Kidney (tissue), 14 donors: Measurements from ENCODE around the gene PLCH2. TPM values are rescaled to one million over a fixed set of nuclear protein-coding genes. Genes with fewer than 3 reads are reported as not detected.

Experiments used
- DNase-seq, 5 donors: peaks; one replicate each; pipeline ENCODE4 v3.0.0-alpha.2; 2013 to 2020
- FAIRE-seq: peaks from 2 replicates; lab custom pipeline; 2012; peaks lifted over from hg19 to GRCh38; lab: Jason Lieb, UNC
- H3K27ac ChIP-seq, 2 donors: one replicate each; pipeline ENCODE4 v1.7.0; 2013; ENCODE audit warnings: low read depth in 2 of 2, low read length in 2 of 2, inconsistent platforms in 1 of 2
- H3K27me3 ChIP-seq: one replicate; pipeline ENCODE4 v1.7.1; 2013; ENCODE audit warnings: low read length, inconsistent platforms; ENCODE audit not compliant: control insufficient read depth, insufficient read depth
- H3K36me3 ChIP-seq, 3 donors: one replicate each; pipeline versions ENCODE4 v1.7.0 to v1.7.1; 2013; ENCODE audit warnings: low read length in 3 of 3, control low read depth in 1 of 3, inconsistent platforms in 1 of 3; ENCODE audit not compliant: insufficient read depth in 3 of 3, control insufficient read depth in 2 of 3
- H3K4me1 ChIP-seq, 3 donors: one replicate each; pipeline versions ENCODE4 v1.7.0 to v1.7.1; 2013; ENCODE audit warnings: low read length in 3 of 3, inconsistent platforms in 1 of 3, low read depth in 1 of 3; ENCODE audit not compliant: control insufficient read depth in 2 of 3, insufficient read depth in 2 of 3
- H3K4me3 ChIP-seq, 3 donors: one replicate each; pipeline versions ENCODE4 v1.7.0 to v1.8.1; 2013; ENCODE audit warnings: low read length in 3 of 3, control low read depth in 1 of 3, inconsistent platforms in 1 of 3
- H3K9ac ChIP-seq, 3 donors: one replicate each; pipeline versions ENCODE4 v1.7.0 to v1.7.1; 2013; ENCODE audit warnings: low read length in 3 of 3, control low read depth in 1 of 3, inconsistent platforms in 1 of 3
- H3K9me3 ChIP-seq, 3 donors: one replicate each; pipeline versions ENCODE4 v1.7.0 to v1.7.1; 2013; ENCODE audit warnings: low read length in 3 of 3, control low read depth in 1 of 3, inconsistent platforms in 1 of 3; ENCODE audit not compliant: control insufficient read depth in 2 of 3, insufficient read depth in 1 of 3
- intact Hi-C: fragments of 100-400 bp; cut with DNase I; formaldehyde crosslinking; loops from one replicate; pipeline ENCODE4 v1.11.1; 2022
- polyA plus RNA-seq: library from polyadenylated mRNA; stranded (reverse); fragments of 350-450 nt; fragmentation: Illumina TruSeq; extraction: RNeasy Lipid Tissue Mini Kit (QIAGEN cat#74804); gene quantifications from one replicate; pipeline ENCODE4 v1.2.3, GENCODE V29; 2014; ENCODE audit warnings: low read depth, low replicate concordance; ENCODE audit not compliant: insufficient read depth
- total RNA-seq: library from RNA; stranded (reverse); fragmentation: NEBNext Ultra II Directional; extraction: Animal tissue kit (Norgen Biotek cat#: 25700); gene quantifications from one replicate; pipeline ENCODE4 v1.2.1, GENCODE V29; 2021
- TF ChIP-seq, protein P1 (sequence below): IDR thresholded peaks from 3 replicates; pipeline ENCODE4 v1.5.1; 2012; ENCODE audit warnings: mild to moderate bottlenecking, moderate library complexity, borderline replicate concordance; ENCODE audit not compliant: insufficient read depth; ENCODE audit errors: extremely low read depth
- donor health status: control.
- donor health status: control.
- donor health status: control.
- donor health status: control.
- donor health status: control.
- donor health status: DM: yes; HTN: yes; CAD: no.
- donor health status: Normal renal cell carcinoma (clear cell type).

The PLCH2 gene
- total and polyA plus RNA-seq, 2 donors from 2014 or later = 7.4 to 8.7 TPM

GRCh38 chr1:2512862-2513421 lies 36.9 kb downstream of the PLCH2 start:
- Histone ChIP-seq H3K9ac (no peak overlapping the region), H3K4me3 (no peak overlapping the region), H3K27me3 (no peaks in the 10 kb centered on the region), H3K27ac (no peak overlapping the region), H3K4me1 (no peaks in the 10 kb centered on the region), H3K36me3 (peaks cover 0 to 41% (median 33%) of the 10 kb centered on the region in 3 donors), H3K9me3 (no peaks in the 10 kb centered on the region)
- no peak for DNase-seq
- FAIRE-seq = no peak
- intact Hi-C loops = no loop called here
- TF ChIP-seq, protein P1, sequence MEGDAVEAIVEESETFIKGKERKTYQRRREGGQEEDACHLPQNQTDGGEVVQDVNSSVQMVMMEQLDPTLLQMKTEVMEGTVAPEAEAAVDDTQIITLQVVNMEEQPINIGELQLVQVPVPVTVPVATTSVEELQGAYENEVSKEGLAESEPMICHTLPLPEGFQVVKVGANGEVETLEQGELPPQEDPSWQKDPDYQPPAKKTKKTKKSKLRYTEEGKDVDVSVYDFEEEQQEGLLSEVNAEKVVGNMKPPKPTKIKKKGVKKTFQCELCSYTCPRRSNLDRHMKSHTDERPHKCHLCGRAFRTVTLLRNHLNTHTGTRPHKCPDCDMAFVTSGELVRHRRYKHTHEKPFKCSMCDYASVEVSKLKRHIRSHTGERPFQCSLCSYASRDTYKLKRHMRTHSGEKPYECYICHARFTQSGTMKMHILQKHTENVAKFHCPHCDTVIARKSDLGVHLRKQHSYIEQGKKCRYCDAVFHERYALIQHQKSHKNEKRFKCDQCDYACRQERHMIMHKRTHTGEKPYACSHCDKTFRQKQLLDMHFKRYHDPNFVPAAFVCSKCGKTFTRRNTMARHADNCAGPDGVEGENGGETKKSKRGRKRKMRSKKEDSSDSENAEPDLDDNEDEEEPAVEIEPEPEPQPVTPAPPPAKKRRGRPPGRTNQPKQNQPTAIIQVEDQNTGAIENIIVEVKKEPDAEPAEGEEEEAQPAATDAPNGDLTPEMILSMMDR = no peak

- intact Hi-C loops = no loop called here
- Histone ChIP-seq H3K9ac (no peak overlapping the region), H3K4me1 (no peaks in the 10 kb centered on the region), H3K27ac (no peak overlapping the region), H3K4me3 (no peak overlapping the region), H3K27me3 (no peaks in the 10 kb centered on the region), H3K36me3 (peaks cover 0 to 52% (median 44%) of the 10 kb centered on the region in 3 donors), H3K9me3 (no peaks in the 10 kb centered on the region)
- peak in 1 of 5 donors; percentile 52 for DNase-seq
- TF ChIP-seq, protein P1 = no peak
- FAIRE-seq = no peak
Measured at GRCh38 chr1:2513939-2514652, 38.0 kb downstream of the PLCH2 start.

- no peaks in the 10 kb centered on the region for H3K4me1 ChIP-seq
- no peak overlapping the region for H3K27ac ChIP-seq
- H3K36me3 ChIP-seq = peaks cover 0 to 54% (median 44%) of the 10 kb centered on the region in 3 donors
- FAIRE-seq (no peak), DNase-seq (no peak)
- intact Hi-C loops = no loop called here
- H3K4me3 ChIP-seq = no peak overlapping the region
- no peaks in the 10 kb centered on the region for H3K27me3 ChIP-seq
- H3K9me3 ChIP-seq = no peaks in the 10 kb centered on the region
- H3K9ac ChIP-seq = no peak overlapping the region
- TF ChIP-seq, protein P1 = no peak
Measured at GRCh38 chr1:2514863-2515762, 39.0 kb downstream of the PLCH2 start.
